ENCODE measurements around the gene SLC8B1. TPM values are rescaled to one million over a fixed set of nuclear protein-coding genes. Genes with fewer than 3 reads are reported as not detected.

Gene SLC8B1
- total RNA-seq, 1 donor from 2014 or later, result 39.3 TPM

- no peak for TF ChIP-seq CTCF (IDR thresholded peaks at IDR 0.05)
- intact Hi-C loops (cut with DNase I), result no loop called here
- no peaks in the 10 kb centered on the region for H3K4me1 ChIP-seq
- H3K27me3 ChIP-seq (ENCODE audit: low read depth), result no peaks in the 10 kb centered on the region
- no peak overlapping the region for H3K27ac ChIP-seq
- no peaks in the 10 kb centered on the region for H3K36me3 ChIP-seq
- DNase-seq, result no peak
- no peak for ATAC-seq
- no peak overlapping the region for H3K4me3 ChIP-seq
- no peaks in the 10 kb centered on the region for H3K9me3 ChIP-seq
Observed at GRCh38 chr12:113345318-113345717, 10.4 kb upstream of the SLC8B1 start.

- H3K27me3 ChIP-seq (ENCODE audit: low read depth), result no peaks in the 10 kb centered on the region
- H3K4me1 ChIP-seq, result no peaks in the 10 kb centered on the region
- intact Hi-C loops (cut with DNase I), result no loop called here
- no peak overlapping the region for H3K4me3 ChIP-seq
- no peak overlapping the region for H3K27ac ChIP-seq
- ATAC-seq (peak in 1 of 2 donors; percentile 26), DNase-seq (no peak)
- TF ChIP-seq CTCF (IDR thresholded peaks at IDR 0.05), result no peak
- no peaks in the 10 kb centered on the region for H3K36me3 ChIP-seq
- no peaks in the 10 kb centered on the region for H3K9me3 ChIP-seq
Observed at GRCh38 chr12:113341535-113341934, 6.6 kb upstream of the SLC8B1 start.

DNA sequence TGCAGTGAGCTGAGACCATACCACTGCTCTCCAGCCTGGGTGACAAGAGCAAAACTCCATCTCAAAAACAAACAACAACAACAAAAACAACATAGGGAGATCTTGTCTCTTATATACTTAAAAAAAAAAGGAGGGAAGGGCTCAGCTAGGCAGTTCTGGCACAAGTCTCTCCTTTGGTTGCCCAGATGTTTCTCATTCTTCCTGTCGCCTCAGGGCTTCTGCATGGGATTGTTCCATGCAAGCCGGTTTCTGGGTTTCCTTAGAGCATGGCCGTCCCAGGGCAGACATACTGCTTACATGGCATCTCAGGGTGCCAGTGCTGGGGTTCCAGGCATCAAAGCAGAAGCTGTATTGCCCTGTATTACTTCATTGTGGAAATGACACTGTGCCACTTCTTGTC is 5.2 kb upstream of the SLC8B1 start:
- intact Hi-C loops (cut with DNase I), result no loop called here
- no peak for DNase-seq
- Histone ChIP-seq H3K4me3 (no peak overlapping the region), H3K27ac (no peak overlapping the region), H3K27me3 (ENCODE audit: low read depth) (no peaks in the 10 kb centered on the region), H3K36me3 (no peaks in the 10 kb centered on the region), H3K9me3 (no peaks in the 10 kb centered on the region), H3K4me1 (no peaks in the 10 kb centered on the region)
- ATAC-seq, result no peak
- TF ChIP-seq CTCF (IDR thresholded peaks at IDR 0.05), result no peak

DNA sequence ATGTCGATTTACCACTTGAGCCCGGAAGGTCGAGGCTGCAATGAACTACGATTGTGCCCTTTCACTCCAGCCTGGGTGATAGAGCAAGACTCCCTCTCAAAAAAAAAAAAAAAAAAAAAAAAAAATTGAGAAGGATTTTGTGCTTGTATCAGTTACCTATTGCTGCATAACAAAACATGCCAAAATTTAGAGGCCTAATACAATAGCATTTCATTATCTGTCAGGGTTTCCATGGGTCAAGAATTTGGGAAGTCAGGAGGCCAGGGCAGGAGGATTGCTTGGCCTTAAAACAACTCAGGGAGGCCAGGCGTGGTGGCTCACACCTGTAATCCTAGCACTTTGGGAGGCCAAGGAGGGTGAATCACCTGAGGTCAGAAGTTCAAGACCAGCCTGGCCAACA is 4.6 kb upstream of the SLC8B1 start:
- H3K27ac ChIP-seq, result no peak overlapping the region
- ATAC-seq, result no peak
- no peaks in the 10 kb centered on the region for H3K27me3 ChIP-seq (ENCODE audit: low read depth)
- H3K9me3 ChIP-seq, result no peaks in the 10 kb centered on the region
- TF ChIP-seq CTCF (IDR thresholded peaks at IDR 0.05), result no peak
- DNase-seq, result no peak
- H3K4me1 ChIP-seq, result no peaks in the 10 kb centered on the region
- H3K4me3 ChIP-seq, result no peak overlapping the region
- no peaks in the 10 kb centered on the region for H3K36me3 ChIP-seq
- intact Hi-C loops (cut with DNase I), result no loop called here

GRCh38 chr12:113333877-113334785 is 778 bp downstream of the SLC8B1 start:
- H3K4me1 ChIP-seq, result peaks cover 25% of the 10 kb centered on the region
- peak overlapping the region; percentile 82 for H3K27ac ChIP-seq
- TF ChIP-seq CTCF (IDR thresholded peaks at IDR 0.05), result no peak
- H3K36me3 ChIP-seq, result peaks cover 37% of the 10 kb centered on the region
- intact Hi-C loops (cut with DNase I), result no loop called here
- ATAC-seq, result peak; percentile 50 to 55
- no peaks in the 10 kb centered on the region for H3K27me3 ChIP-seq (ENCODE audit: low read depth)
- H3K9me3 ChIP-seq, result no peaks in the 10 kb centered on the region
- H3K4me3 ChIP-seq, result peak overlapping the region; percentile 93
- peak; percentile 81 for DNase-seq

All from lower lobe of right lung (tissue), 2 donors.